Stimulated activated CD4-positive, alpha-beta T cell treated with anti-CD3 and anti-CD28 coated beads, Interleukin-12 subunit alpha, Interleukin-12 subunit beta, amount 100 ng/mL, for 48 hours (primary cell): ENCODE measurements around the gene CTNNA3.

Source experiments
- DNase-seq, 3 donors: peaks; one replicate each; pipeline ENCODE4 v3.0.0-alpha.2; 2020; ENCODE audit warnings: low read depth in 2 of 3, low spot score in 1 of 3

Gene CTNNA3

GRCh38 chr10:67045404-67045803 lies 650.6 kb downstream of the CTNNA3 start:
- no peak for DNase-seq

- DNase-seq: no peak
These were observed 653.0 kb downstream of the CTNNA3 start for GRCh38 chr10:67043041-67043440.

GRCh38 chr10:67036808-67037207 lies 659.2 kb downstream of the CTNNA3 start:
- no peak for DNase-seq

GRCh38 chr10:67033878-67034277 lies 662.1 kb downstream of the CTNNA3 start:
- no peak for DNase-seq

DNA sequence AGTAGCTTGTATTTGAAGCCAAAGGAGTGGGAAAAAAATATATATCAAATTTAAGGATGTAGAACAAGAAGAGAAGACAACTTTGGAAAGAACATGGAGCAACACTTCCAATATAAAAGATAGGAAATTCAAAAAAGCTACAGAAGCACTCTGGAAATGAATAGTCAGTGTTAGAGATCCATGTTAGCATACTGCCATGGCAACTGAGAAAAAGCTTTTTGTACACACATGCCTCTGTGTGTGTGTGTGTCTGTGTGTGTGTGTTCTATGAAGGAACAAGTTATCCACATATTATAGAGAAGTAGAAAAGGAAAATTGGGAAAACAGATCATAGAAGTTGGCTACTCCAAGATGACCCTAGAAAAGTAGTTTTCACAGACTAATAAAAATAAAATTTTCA lies 673.9 kb downstream of the CTNNA3 start:
- DNase-seq: no peak

GRCh38 chr10:67017218-67017617 lies 678.8 kb downstream of the CTNNA3 start:
- DNase-seq: no peak

DNA sequence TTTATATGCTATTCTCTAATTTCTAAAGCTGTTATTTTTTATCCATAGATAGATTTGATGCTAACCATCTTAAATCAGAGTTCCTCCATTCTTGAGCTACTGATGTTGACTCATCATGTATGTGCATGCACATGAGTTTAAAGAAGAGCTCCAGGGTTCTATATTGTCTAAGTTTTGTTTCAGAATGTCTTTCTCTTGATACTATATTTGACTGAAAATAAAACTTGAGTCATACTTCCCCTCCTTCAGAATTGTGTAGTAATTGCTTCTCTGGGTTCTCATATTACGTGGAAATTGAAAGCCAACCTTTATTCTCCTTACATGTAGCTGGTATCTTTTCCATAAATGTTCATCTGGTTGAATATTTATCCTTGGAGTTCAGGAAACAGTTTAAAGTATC lies 680.8 kb downstream of the CTNNA3 start:
- no peak for DNase-seq

DNA sequence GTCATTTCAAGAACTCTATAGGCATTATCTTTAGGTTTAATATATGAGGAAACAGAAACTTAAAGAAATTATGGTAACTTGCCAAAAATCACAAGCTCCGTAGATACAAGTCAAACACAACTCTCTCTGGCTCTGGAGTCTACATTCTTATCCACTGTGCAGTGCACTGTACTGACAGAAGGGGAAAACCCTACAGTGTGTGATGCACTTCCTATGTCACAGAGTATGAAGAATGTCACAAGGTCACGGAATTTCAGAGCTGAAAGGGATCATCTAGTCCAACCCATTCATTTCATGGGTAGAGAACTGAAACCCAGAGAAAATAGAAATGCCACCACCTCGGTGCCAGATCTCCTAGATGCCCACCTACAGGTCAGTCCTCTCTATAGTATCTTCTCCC lies 684.0 kb downstream of the CTNNA3 start:
- no peak for DNase-seq

DNA sequence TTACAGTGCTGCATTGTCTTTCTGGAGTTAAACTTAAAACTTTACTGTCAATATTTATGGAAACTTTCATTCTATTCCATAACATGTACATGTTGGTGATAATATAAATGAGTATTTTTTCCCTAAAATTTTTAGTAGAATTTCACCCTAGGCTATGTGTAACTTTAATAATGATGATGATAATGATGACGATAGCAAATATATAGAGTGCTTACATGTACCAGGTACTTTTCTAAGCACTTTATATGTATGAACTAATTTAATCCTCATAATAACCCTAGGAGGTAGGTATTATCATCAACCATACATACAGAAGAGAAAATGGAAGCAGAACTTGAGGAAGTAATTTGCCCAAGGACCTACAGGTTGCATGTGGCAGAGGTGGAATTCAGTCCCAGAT lies 684.5 kb downstream of the CTNNA3 start:
- no peak for DNase-seq

DNA sequence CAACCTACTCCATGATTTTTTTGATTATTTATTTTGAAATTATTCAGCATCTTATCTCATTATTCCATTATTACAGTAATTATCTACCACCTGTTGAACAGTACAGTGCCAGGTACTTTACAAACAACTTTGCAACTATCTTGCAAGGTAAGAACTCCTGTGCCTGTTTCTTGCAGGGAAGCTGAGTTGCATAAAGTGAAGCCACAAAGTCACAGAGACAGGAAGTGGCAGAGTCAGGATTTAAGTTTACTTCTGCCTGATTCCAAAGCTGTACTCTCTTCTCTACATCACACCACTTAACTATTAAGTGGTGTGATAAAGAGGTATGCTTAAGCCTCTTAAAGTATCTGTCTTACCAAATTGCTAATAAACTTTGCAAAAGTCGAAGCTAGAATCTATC lies 690.0 kb downstream of the CTNNA3 start:
- no peak for DNase-seq

DNA sequence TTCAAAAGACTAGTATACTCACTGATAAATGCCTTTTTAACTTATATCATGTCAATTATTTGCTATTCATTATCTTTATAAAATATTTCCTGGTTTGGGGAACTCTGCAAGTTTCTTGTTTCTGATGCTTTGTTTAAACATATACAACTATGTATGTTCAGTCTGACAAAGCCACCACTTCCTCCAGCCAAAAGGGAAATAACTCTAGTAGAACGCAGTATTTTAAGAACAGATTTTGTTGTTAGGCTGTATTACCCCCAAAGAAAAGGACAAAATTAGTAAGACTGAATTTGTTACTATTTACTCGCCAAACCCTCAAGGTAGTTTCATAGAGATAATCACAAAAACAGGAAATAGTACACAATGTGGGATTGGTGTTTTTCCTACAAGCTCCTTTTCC lies 691.3 kb downstream of the CTNNA3 start:
- DNase-seq: no peak

DNA sequence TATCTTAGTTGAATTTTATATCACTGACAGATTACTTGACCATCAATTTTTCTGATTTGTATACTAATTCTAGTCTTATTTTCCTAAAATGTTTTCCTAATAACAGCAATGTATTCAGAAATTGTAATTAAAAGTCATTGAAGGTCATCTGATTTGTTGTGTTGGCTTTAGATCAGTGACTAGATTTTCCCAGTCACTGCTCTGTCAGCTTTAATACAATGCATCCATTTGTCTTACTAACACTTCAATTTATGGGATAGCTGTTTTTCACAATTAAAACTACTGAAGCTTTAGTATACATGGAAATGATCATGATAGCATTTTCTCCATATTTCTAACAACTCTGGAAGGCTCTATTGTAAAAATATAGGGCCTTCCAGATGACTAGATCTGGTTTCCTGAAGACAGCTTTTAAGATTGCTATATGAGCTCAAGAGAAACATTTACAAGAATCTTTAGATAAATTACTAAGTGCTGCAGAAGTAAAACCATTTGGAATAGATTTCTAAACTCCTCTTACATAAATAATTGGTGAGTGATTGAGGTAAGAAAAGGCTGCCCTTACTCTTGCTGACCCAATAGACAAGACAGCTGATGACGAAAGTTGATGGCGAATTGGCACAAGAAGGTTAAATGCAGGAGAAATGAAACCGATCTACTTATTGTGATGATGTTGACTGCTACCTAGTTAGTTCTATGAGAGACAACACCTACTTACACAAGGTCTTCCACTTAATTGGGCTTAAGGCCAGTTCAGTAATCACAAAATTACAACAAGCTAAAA lies 696.0 kb downstream of the CTNNA3 start:
- no peak for DNase-seq

GRCh38 chr10:66996996-66997395 lies 699.0 kb downstream of the CTNNA3 start:
- no peak for DNase-seq

DNA sequence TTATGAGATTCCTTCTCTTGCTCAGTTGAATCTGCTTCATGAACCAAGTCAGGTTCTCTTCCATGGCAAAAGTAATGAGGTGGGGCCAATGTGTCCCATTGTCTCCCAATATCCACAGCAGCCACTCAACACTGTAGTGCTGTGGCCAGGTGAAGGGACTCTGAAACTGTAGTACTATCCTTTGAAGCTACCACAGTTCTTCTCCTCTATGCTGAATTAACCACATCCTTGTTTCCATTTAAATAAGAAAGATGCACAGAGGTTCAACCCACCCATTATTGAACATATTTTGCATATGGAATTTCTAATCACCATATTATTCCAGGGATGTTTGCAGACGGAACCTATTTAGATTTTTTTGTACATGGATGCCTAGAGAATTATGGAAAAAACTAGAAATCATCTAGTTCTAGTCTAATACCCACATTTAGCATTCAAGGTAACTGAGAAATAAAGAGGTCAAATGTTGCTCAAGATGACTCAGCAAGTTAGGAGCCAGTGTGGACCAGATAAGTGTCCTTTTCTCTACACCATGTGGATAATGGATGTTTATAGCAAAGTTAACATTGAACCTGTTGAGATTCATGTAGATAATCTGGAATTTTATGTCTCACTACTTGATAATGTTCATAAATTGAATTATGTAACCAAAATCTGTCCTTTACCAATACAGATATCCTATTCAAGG lies 705.7 kb downstream of the CTNNA3 start:
- DNase-seq: no peak

DNA sequence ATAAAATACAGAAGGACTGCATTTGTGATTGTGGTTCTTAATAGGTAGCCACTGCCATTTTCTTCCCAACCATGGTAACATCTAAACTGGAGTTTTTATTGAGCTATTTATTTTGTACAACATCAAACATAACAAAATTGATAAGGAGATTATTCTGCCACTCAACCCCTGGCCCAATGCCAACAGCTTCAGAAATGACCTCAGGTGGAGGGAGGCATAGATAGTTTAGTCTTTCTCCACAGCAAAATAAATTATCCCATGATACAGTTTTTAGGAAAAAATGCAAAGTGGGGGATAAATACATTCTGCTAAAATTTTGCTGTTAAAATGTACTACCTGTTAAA lies 712.5 kb downstream of the CTNNA3 start:
- no peak for DNase-seq

- DNase-seq: no peak
These were observed 713.1 kb downstream of the CTNNA3 start for GRCh38 chr10:66982792-66983474.

DNA sequence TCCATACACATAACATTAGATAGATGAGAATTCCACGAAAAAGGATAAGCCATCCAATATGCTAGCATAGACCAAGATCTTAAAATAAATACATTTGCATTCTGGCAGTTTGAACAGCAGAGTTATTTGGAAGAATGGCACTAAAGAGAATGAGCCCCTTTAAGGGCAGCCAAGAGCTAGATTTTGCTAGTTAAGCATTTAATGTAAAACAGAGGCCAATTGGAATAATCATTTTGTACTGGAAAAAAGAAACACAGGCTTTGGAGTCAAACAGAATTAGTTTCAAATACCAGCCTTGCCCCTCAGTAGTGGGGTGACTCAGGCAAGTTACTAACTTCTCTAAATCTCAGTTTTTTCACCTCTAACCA lies 714.0 kb downstream of the CTNNA3 start:
- DNase-seq: no peak

- no peak for DNase-seq
These were observed 714.5 kb downstream of the CTNNA3 start for GRCh38 chr10:66981361-66982052.

DNA sequence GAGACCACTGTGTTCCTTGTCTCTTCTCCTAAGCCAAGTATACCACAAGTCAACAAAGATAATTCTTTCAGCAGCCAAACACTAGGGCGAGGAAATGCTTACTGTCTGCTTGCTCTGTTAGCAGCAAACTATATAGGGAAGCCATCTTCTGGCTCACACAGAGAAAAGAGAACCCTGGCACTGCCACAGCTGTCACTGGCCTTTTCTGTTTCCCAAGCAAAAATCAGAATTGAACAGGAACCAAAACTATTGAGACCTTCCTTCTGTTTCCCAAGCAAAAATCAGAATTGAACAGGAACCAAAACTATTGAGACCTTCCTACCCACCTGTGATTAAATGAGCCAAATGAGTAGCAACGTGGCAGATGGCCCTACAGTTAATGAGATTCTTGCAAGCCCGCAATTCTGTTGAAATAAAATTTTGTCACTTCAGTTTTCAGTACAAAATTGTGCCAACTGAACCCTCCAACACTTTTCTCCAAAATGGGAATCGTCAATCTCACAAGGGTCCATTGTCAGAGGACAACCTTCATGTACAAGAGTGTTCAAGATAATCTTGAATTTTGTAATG lies 715.7 kb downstream of the CTNNA3 start:
- no peak for DNase-seq

DNA sequence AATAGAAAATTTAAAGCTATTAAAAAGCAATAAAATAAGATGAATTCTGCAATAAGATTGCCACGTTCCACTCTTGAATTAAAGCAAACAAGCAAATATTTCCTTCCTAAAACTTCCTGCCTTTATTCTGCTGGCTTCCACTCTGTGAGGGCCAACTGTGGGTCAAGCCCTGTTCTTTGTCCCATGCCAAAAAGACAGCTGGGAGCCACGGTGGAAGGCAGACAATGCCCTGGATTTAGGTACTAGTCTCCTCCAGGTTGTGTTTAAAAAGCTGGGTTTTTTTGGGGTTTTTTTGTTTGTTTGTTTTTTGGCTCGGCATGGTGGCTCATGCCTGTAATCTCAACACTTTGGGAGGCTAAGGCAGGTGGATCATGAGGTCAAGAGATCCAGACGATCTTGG lies 731.0 kb downstream of the CTNNA3 start:
- DNase-seq: no peak

DNA sequence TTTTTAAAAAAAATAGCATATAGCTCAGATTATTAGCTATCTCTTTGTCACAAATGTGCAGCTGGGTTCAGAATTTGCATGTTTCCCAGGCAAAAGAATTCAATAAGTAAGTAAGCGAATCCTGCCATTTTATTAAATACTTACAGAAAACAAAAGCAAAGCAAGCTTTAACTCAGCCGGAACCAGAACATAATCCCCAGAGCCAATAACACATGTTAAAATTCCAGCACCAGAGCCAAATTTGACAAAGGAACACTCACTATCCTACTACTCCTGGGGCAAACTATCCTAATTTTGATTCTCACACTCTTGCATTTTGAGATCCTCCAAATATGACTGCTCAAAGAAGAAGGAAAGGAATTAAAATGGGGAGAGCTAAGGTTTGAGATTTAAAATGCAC lies 737.5 kb downstream of the CTNNA3 start:
- no peak for DNase-seq

DNA sequence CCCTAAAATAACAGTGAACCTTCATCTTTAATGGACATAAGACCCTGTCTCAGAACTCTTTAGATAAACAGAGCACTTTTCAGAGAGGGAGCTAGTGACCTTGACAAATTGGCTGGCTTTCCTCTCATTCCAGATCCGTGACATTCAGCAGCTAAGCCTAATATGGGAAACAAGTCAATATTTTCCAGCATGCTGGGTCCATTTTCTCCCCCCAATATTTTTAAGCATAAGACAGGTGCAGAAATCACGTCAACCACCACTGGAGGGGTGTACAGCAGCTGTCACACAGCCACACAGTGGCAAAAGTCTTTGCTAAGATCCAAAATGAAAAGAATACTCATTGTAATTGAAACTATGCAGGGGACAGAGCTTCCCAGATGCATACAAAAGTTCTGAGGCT lies 744.1 kb downstream of the CTNNA3 start:
- no peak for DNase-seq
